NOMO-1 treated with dmso at 0.1 percent for 144 hours (cell line): ENCODE data around the gene PGAM1.
"Not testable (repeated sequence)": the region's sequence is repeated elsewhere in the genome, so short reads cannot be mapped to it uniquely, and the experiment has no call there.

Source experiments
- DNase-seq: peaks from one replicate; lab custom pipeline; 2025; ENCODE audit not compliant: unreplicated experiment; lab: John Stamatoyannopoulos, UW

The PGAM1 gene

GRCh38 chr10:97454330-97455036, 28.5 kb downstream of the PGAM1 start:
- no peak for DNase-seq

- DNase-seq, result no peak
Observed at GRCh38 chr10:97456034-97456685, 30.2 kb downstream of the PGAM1 start.

GRCh38 chr10:97456686-97457065, 30.7 kb downstream of the PGAM1 start:
- DNase-seq, result no peak

- no peak for DNase-seq
Observed at GRCh38 chr10:97459111-97459510, 33.1 kb downstream of the PGAM1 start.

GRCh38 chr10:97459933-97460332, 33.9 kb downstream of the PGAM1 start:
- no peak for DNase-seq

- no peak for DNase-seq
Observed at GRCh38 chr10:97462309-97462708, 36.3 kb downstream of the PGAM1 start.

GRCh38 chr10:97463363-97464132, 37.6 kb downstream of the PGAM1 start:
- no peak for DNase-seq

- no peak for DNase-seq
Observed at GRCh38 chr10:97464226-97464625, 38.2 kb downstream of the PGAM1 start.

- DNase-seq, result no peak
Observed at GRCh38 chr10:97465982-97466381, 40.0 kb downstream of the PGAM1 start.

- no peak for DNase-seq
Observed at GRCh38 chr10:97466755-97467154, 40.8 kb downstream of the PGAM1 start.

GRCh38 chr10:97468162-97468561, 42.2 kb downstream of the PGAM1 start:
- DNase-seq, result no peak

- not testable (repeated sequence) for DNase-seq
Observed at GRCh38 chr10:97468781-97469180, 42.8 kb downstream of the PGAM1 start.

- DNase-seq, result no peak
Observed at GRCh38 chr10:97474918-97475317, 48.9 kb downstream of the PGAM1 start.

GRCh38 chr10:97475936-97476594, 50.1 kb downstream of the PGAM1 start:
- no peak for DNase-seq

- DNase-seq, result not testable (repeated sequence)
Observed at GRCh38 chr10:97479410-97479809, 53.4 kb downstream of the PGAM1 start.

GRCh38 chr10:97479939-97480338, 53.9 kb downstream of the PGAM1 start:
- DNase-seq, result no peak

- DNase-seq, result no peak
Observed at GRCh38 chr10:97481071-97481470, 55.1 kb downstream of the PGAM1 start.

- no peak for DNase-seq
Observed at GRCh38 chr10:97482381-97482780, 56.4 kb downstream of the PGAM1 start.
